Measurements from ENCODE around the gene TPH2. TPM values are rescaled to one million over a fixed set of nuclear protein-coding genes. Genes with fewer than 3 reads are reported as not detected.

TPH2 gene
- total and polyA plus RNA-seq, 4 donors: 0.01 TPM; not detected in 3

GRCh38 chr12:72030277-72030676 is 91.6 kb downstream of the TPH2 start:
- H3K4me3 ChIP-seq: no peak overlapping the region
- no peak for ATAC-seq (ENCODE audit: insufficient read depth, low FRiP score)
- no peak for TF ChIP-seq CTCF (IDR thresholded peaks at IDR 0.05; ENCODE audit: control extremely low read depth, extremely low read depth)
- H3K4me1 ChIP-seq (ENCODE audit: control insufficient read depth in 5 of 5, insufficient read depth in 5 of 5, low read length in 5 of 5): no peaks in the 10 kb centered on the region
- H3K27ac ChIP-seq (ENCODE audit: low read depth in 1 of 2, low read length in 1 of 2): no peak overlapping the region
- H3K36me3 ChIP-seq (ENCODE audit: control insufficient read depth in 4 of 4, insufficient read depth in 4 of 4, low read length in 4 of 4): no peaks in the 10 kb centered on the region
- no peaks in the 10 kb centered on the region for H3K9me3 ChIP-seq (ENCODE audit: control insufficient read depth in 4 of 4, insufficient read depth in 3 of 4, low read length in 3 of 4)
- no peaks in the 10 kb centered on the region for H3K27me3 ChIP-seq (ENCODE audit: control insufficient read depth in 3 of 3, insufficient read depth in 3 of 3, low read length in 2 of 3)
- WGBS, 2 donors: 51% methylated on average over 2 of the region's 2 CpGs
- no peak for DNase-seq
- H3K9ac ChIP-seq (ENCODE audit: insufficient read depth in 1 of 2, low read length in 2 of 2): no peak overlapping the region

GRCh38 chr12:72031066-72031465 is 92.4 kb downstream of the TPH2 start:
- H3K9ac ChIP-seq (ENCODE audit: insufficient read depth in 1 of 2, low read length in 2 of 2): no peak overlapping the region
- ATAC-seq (ENCODE audit: insufficient read depth, low FRiP score) (no peak), DNase-seq (no peak)
- TF ChIP-seq CTCF (IDR thresholded peaks at IDR 0.05; ENCODE audit: control extremely low read depth, extremely low read depth): no peak
- H3K9me3 ChIP-seq (ENCODE audit: control insufficient read depth in 4 of 4, insufficient read depth in 3 of 4, low read length in 3 of 4): no peaks in the 10 kb centered on the region
- H3K27me3 ChIP-seq (ENCODE audit: control insufficient read depth in 3 of 3, insufficient read depth in 3 of 3, low read length in 2 of 3): no peaks in the 10 kb centered on the region
- H3K27ac ChIP-seq (ENCODE audit: low read depth in 1 of 2, low read length in 1 of 2): no peak overlapping the region
- no peak overlapping the region for H3K4me3 ChIP-seq
- WGBS, 2 donors: 80 to 85% methylated on average over 3 of the region's 3 CpGs
- no peaks in the 10 kb centered on the region for H3K4me1 ChIP-seq (ENCODE audit: control insufficient read depth in 5 of 5, insufficient read depth in 5 of 5, low read length in 5 of 5)
- H3K36me3 ChIP-seq (ENCODE audit: control insufficient read depth in 4 of 4, insufficient read depth in 4 of 4, low read length in 4 of 4): no peaks in the 10 kb centered on the region

- TF ChIP-seq CTCF (IDR thresholded peaks at IDR 0.05; ENCODE audit: control extremely low read depth, extremely low read depth): no peak
- Histone ChIP-seq H3K9me3 (ENCODE audit: control insufficient read depth in 4 of 4, insufficient read depth in 3 of 4, low read length in 3 of 4) (no peaks in the 10 kb centered on the region), H3K27ac (ENCODE audit: low read depth in 1 of 2, low read length in 1 of 2) (no peak overlapping the region), H3K9ac (ENCODE audit: insufficient read depth in 1 of 2, low read length in 2 of 2) (no peak overlapping the region), H3K27me3 (ENCODE audit: control insufficient read depth in 3 of 3, insufficient read depth in 3 of 3, low read length in 2 of 3) (no peaks in the 10 kb centered on the region), H3K36me3 (ENCODE audit: control insufficient read depth in 4 of 4, insufficient read depth in 4 of 4, low read length in 4 of 4) (no peaks in the 10 kb centered on the region), H3K4me3 (no peak overlapping the region), H3K4me1 (ENCODE audit: control insufficient read depth in 5 of 5, insufficient read depth in 5 of 5, low read length in 5 of 5) (no peaks in the 10 kb centered on the region)
- WGBS, 2 donors: 92 to 96% methylated on average over 2 of the region's 2 CpGs
- ATAC-seq (ENCODE audit: insufficient read depth, low FRiP score) (no peak), DNase-seq (no peak)
Measured at GRCh38 chr12:72033991-72034390, 95.3 kb downstream of the TPH2 start.

- Histone ChIP-seq H3K36me3 (ENCODE audit: control insufficient read depth in 4 of 4, insufficient read depth in 4 of 4, low read length in 4 of 4) (no peaks in the 10 kb centered on the region), H3K9ac (ENCODE audit: insufficient read depth in 1 of 2, low read length in 2 of 2) (no peak overlapping the region), H3K27ac (ENCODE audit: low read depth in 1 of 2, low read length in 1 of 2) (no peak overlapping the region), H3K27me3 (ENCODE audit: control insufficient read depth in 3 of 3, insufficient read depth in 3 of 3, low read length in 2 of 3) (no peaks in the 10 kb centered on the region), H3K4me1 (ENCODE audit: control insufficient read depth in 5 of 5, insufficient read depth in 5 of 5, low read length in 5 of 5) (no peaks in the 10 kb centered on the region), H3K9me3 (ENCODE audit: control insufficient read depth in 4 of 4, insufficient read depth in 3 of 4, low read length in 3 of 4) (peaks cover 0 to 4% (median 0%) of the 10 kb centered on the region in 4 donors), H3K4me3 (no peak overlapping the region)
- WGBS, 2 donors: 77 to 79% methylated on average over 5 of the region's 5 CpGs
- no peak for DNase-seq
- no peak for TF ChIP-seq CTCF (IDR thresholded peaks at IDR 0.05; ENCODE audit: control extremely low read depth, extremely low read depth)
- no peak for ATAC-seq (ENCODE audit: insufficient read depth, low FRiP score)
Measured at GRCh38 chr12:72035625-72036024, 97.0 kb downstream of the TPH2 start.

Data from lung (tissue), 12 donors.